Adrenal gland (tissue), 12 donors: Measurements from ENCODE around the gene UBTF. TPM values are rescaled to one million over a fixed set of nuclear protein-coding genes. Genes with fewer than 3 reads are reported as not detected.
A peak's percentile ranks its signal among the peaks of the same experiment; 100 is the strongest.

Experiments
- DNase-seq, 7 donors: peaks; one replicate each; pipeline ENCODE4 v3.0.0-alpha.2; 2019 to 2020
- H3K27ac ChIP-seq, 5 donors: fragments of 200-600 bp; sonication (generic) in 4 of 5; 1 replicate in 3 of 5; 2 replicates in 2 of 5; pipeline versions ENCODE4 v1.5.1 to v1.8.0; 2016 to 2020; ENCODE audit warnings: mild to moderate bottlenecking in 1 of 5
- H3K27me3 ChIP-seq: fragments of 200-600 bp; 2 replicates; pipeline ENCODE4 v1.8.0; 2021
- H3K36me3 ChIP-seq, 2 donors: fragments of 200-600 bp; replicated peaks in 1 of 2; 1 replicate in 1 of 2; 2 replicates in 1 of 2; pipeline versions ENCODE4 v1.5.1 to v1.8.0; 2018 to 2022
- H3K4me1 ChIP-seq, 2 donors: fragments of 200-600 bp; replicated peaks in 1 of 2; 1 replicate in 1 of 2; 2 replicates in 1 of 2; pipeline versions ENCODE4 v1.5.1 to v1.8.0; 2018 to 2021
- H3K4me3 ChIP-seq, 4 donors: fragments of 200-600 bp; sonication (generic) in 3 of 4; one replicate each; pipeline ENCODE4 v1.5.1; 2016 to 2018
- H3K9me3 ChIP-seq, 3 donors: fragments of 200-600 bp; sonication (generic) in 1 of 3; replicated peaks in 1 of 3; 1 replicate in 2 of 3; 2 replicates in 1 of 3; pipeline versions ENCODE4 v1.5.1 to v1.8.0; 2016 to 2021
- CTCF ChIP-seq, 6 experiments: fragments of 450-650 bp in 4 of 6; fragments of 200-600 bp in 2 of 6; sonication (generic) in 1 of 6; IDR thresholded peaks; 1 replicate in 5 of 6; 2 replicates in 1 of 6; pipeline versions ENCODE4 v1.5.1 to v1.8.0; 2016 to 2021; ENCODE audit warnings: antibody characterized with exemption in 6 of 6, mild to moderate bottlenecking in 2 of 6, moderate library complexity in 1 of 6
- POLR2A ChIP-seq, 2 donors: fragments of 450-650 bp; IDR thresholded peaks; one replicate each; pipeline ENCODE4 v1.6.1; 2017; ENCODE audit warnings: antibody characterized with exemption in 2 of 2, mild to moderate bottlenecking in 2 of 2, moderate library complexity in 1 of 2
- WGBS, 4 donors: extraction: QIAGEN DNeasy Blood & Tissue Kit in 2 of 4; methylation state at CpG; one replicate each; pipeline versions ENCODE4 v1.1.5 to v1.1.7; 2013 to 2017; 5-methylcytosine and 5-hydroxymethylcytosine counted together
- intact Hi-C, 2 donors: fragments of 100-400 bp; cut with DNase I; formaldehyde crosslinking; loops; one replicate each; pipeline versions ENCODE4 v1.14.1 to v1.15.0; 2022 to 2023
- polyA plus RNA-seq, 3 donors: library from polyadenylated mRNA; stranded (reverse); fragments of 200-250 nt in 2 of 3; fragments of 350-450 nt in 1 of 3; fragmentation: Illumina TruSeq in 1 of 3; extraction: RNeasy Lipid Tissue Mini Kit (QIAGEN cat#74804) in 1 of 3; gene quantifications; one replicate each; pipeline ENCODE4 v1.2.3, GENCODE V29; 2013 to 2014
- total RNA-seq, 9 donors: library from RNA; depleted of rRNA in 4 of 9; stranded (reverse); fragments of >200 nt in 4 of 9; fragments of 120-200 nt in 1 of 9; fragmentation: NEBNext Ultra II Directional in 1 of 9; extraction: Animal tissue kit (Norgen Biotek cat#: 25700) in 1 of 9; gene quantifications; one replicate each; pipeline versions ENCODE4 v1.1.0 to v1.2.4, GENCODE V29; 2013 to 2023
- donor health status: healthy with polysubstance abuse.
- donor health status: Bipolar disorder and iron deficiency.
- donor health status: DM: yes; HTN: yes; CAD: no.
- donor health status: DM: no; HTN: no; CAD: no.
- donor health status: DM: no; HTN: no; CAD: no.
- donor health status: DM: yes; HTN: yes; CAD: no.

Gene UBTF
- total and polyA plus RNA-seq, 12 donors, result 37.1 to 92.6 (median 64.3) TPM

DNA sequence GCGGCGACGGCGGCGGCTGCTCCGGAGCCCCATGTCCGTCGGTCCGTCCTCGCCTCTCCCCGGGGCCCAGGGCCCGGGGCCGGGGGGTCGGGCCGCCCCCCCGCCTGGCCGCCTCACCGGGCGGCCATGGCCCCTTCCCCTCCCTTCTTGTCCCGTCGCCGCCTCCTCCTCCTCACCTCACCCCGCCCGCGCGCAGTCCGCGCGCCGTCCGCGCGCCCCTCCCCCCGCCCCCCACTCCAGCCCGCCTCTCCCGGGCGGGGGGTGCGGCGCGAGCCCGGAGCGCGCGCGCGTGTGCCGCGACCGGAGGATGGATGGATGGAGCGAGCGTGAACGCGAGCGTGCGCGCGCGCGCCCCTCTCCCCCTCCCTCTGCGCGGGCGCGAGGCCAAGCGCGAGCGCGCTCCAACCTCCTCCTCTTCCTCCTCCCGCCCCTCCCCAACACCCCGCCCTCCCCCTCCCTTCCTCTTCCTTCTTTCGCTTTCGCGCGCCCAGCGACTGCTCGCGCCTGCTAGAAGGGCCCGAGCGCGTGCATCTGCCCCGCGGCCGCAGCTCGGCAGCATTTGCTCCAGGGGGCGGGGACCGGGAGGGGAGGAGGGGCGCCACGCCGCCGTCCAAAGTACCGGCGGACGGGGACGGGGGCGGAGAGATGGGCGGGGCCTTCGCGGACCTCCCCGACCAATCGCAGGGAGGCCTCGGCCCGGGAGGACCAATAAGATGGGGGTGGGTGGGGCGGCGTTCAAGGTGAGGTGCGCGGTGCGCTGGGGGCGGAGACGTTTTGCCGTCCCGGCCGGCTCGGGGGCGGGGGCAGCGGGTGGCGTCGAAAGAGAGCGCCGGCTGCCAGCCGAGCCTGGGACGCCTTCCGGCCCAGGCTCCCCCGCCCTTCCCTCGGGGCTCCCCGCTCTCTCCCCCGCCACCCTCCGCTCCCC, 19.7 kb downstream of the UBTF start, which contains the start of gene ATXN7L3:
Gene ATXN7L3, minus strand, starts transcription at position 332 of the 925 bp plus-strand sequence. CDS start 1,814 bp downstream, outside the sequence.
- 0 to 1% (median 1%) methylated on average over 28 to 123 of the region's 126 CpGs; no CpG with 5 or more reads in 1 of the 4 donors for WGBS, 4 donors
- TF ChIP-seq POLR2A (IDR thresholded peaks at IDR 0.05) (peak in 1 of 2 donors; percentile 37), CTCF (IDR thresholded peaks at IDR 0.05) (no peak)
- Histone ChIP-seq H3K27ac (peak within 1 kb of the TSS; percentile 86 to 96 (median 89)), H3K9me3 (no peaks in the 10 kb centered on the region), H3K27me3 (no peaks in the 10 kb centered on the region), H3K4me1 (peaks cover 22 to 32% of the 10 kb centered on the region in 2 donors), H3K36me3 (peaks cover 0 to 25% of the 10 kb centered on the region in 2 donors), H3K4me3 (peak within 1 kb of the TSS in 3 of 4 donors; percentile 65 to 90 (median 76))
- peak; percentile 99 to 100 (median 99) for DNase-seq
- intact Hi-C loops, result loop anchor here in 1 of 2 donors (10.0 kb wide), 1 partner anchor 325 kb away; no protein-coding TSS in a partner anchor

GRCh38 chr17:44198721-44199552, 20.5 kb downstream of the UBTF start:
- Histone ChIP-seq H3K27ac (peak overlapping the region; percentile 86 to 96 (median 89)), H3K9me3 (no peaks in the 10 kb centered on the region), H3K4me3 (peak overlapping the region in 3 of 4 donors; percentile 60 to 90 (median 65)), H3K4me1 (peaks cover 15 to 25% of the 10 kb centered on the region in 2 donors), H3K27me3 (no peaks in the 10 kb centered on the region), H3K36me3 (peaks cover 0 to 34% of the 10 kb centered on the region in 2 donors)
- WGBS, 4 donors, result 0 to 4% (median 1%) methylated on average over 5 to 64 of the region's 68 CpGs
- peak in 6 of 7 donors; percentile 48 to 74 (median 62) for DNase-seq
- intact Hi-C loops, result no loop called here
- TF ChIP-seq POLR2A (IDR thresholded peaks at IDR 0.05) (peak in 1 of 2 donors; percentile 13), CTCF (IDR thresholded peaks at IDR 0.05) (no peak)

DNA sequence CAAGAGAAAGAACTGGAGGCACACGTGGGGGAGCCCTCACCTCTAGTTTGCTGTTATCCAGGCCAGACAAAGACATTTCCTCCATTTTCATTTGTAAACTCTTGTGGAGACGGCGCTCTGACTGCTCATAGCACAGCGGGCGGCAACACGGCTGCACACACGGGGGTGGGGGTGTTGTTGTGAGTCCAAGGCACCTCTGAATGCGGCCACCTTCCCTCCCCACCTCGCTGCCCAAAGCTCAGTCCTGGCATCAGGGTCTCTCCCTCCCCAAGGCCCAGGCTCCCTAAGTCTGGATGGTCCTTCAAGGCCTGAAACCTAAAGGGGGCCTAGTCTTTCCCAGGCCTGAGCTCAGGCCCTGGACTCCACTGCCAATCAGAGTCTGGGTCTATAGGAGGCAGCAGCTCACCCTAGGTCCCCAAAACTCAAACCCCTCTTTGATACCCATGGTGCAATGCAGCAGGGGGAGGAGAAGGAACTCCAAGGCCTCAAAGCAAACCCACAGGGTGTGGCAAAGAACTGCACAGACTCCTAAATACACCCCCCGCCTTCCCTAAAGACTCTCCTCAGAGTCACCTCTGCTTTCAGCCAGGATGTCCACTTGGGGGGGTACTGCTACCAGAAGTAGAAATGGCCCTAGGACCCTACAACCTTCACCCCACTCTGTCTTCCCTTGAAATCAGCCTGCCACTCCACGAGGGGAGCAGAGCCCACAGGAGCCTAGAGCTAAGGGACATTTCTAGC, 21.3 kb downstream of the UBTF start:
- no peaks in the 10 kb centered on the region for H3K9me3 ChIP-seq
- no peaks in the 10 kb centered on the region for H3K27me3 ChIP-seq
- peaks cover 0 to 42% of the 10 kb centered on the region in 2 donors for H3K36me3 ChIP-seq
- H3K4me3 ChIP-seq, result peak overlapping the region in 3 of 4 donors; percentile 60 to 90 (median 65)
- TF ChIP-seq POLR2A (IDR thresholded peaks at IDR 0.05) (no peak), CTCF (IDR thresholded peaks at IDR 0.05) (no peak)
- WGBS, 4 donors, result 63 to 73% (median 64%) methylated on average over 10 to 11 of the region's 11 CpGs
- DNase-seq, result peak in 2 of 7 donors; percentile 31 to 57
- peaks cover 14 to 19% of the 10 kb centered on the region in 2 donors for H3K4me1 ChIP-seq
- intact Hi-C loops, result no loop called here
- peak overlapping the region; percentile 86 to 96 (median 89) for H3K27ac ChIP-seq
